ENCODE data around the gene PRKAR2B. TPM values are rescaled to one million over a fixed set of nuclear protein-coding genes. Genes with fewer than 3 reads are reported as not detected.

The PRKAR2B gene
- total RNA-seq, 1 donor from 2014 or later: 21.8 TPM

GRCh38 chr7:107109955-107110354 lies 65.5 kb downstream of the PRKAR2B start:
- Histone ChIP-seq H3K4me3 (no peak overlapping the region), H3K27ac (replicated peaks) (no peak overlapping the region), H3K4me1 (peaks cover 6% of the 10 kb centered on the region), H3K9me3 (replicated peaks) (no peaks in the 10 kb centered on the region), H3K27me3 (ENCODE audit: low read depth) (no peaks in the 10 kb centered on the region), H3K36me3 (no peaks in the 10 kb centered on the region)
- intact Hi-C loops (cut with micrococcal nuclease): no loop called here
- no peak for DNase-seq
- TF ChIP-seq CTCF (IDR thresholded peaks at IDR 0.05; ENCODE audit: borderline replicate concordance): no peak

GRCh38 chr7:107111196-107111595 lies 66.7 kb downstream of the PRKAR2B start:
- TF ChIP-seq CTCF (IDR thresholded peaks at IDR 0.05; ENCODE audit: borderline replicate concordance): no peak
- H3K27me3 ChIP-seq (ENCODE audit: low read depth): no peaks in the 10 kb centered on the region
- H3K4me1 ChIP-seq: peaks cover 7% of the 10 kb centered on the region
- H3K27ac ChIP-seq (replicated peaks): no peak overlapping the region
- no peaks in the 10 kb centered on the region for H3K36me3 ChIP-seq
- intact Hi-C loops (cut with micrococcal nuclease): no loop called here
- no peak overlapping the region for H3K4me3 ChIP-seq
- H3K9me3 ChIP-seq (replicated peaks): no peaks in the 10 kb centered on the region
- DNase-seq: no peak

GRCh38 chr7:107113866-107114265 lies 69.4 kb downstream of the PRKAR2B start:
- H3K27me3 ChIP-seq (ENCODE audit: low read depth): no peaks in the 10 kb centered on the region
- no peak overlapping the region for H3K4me3 ChIP-seq
- H3K4me1 ChIP-seq: peaks cover 30% of the 10 kb centered on the region
- DNase-seq: no peak
- no peak for TF ChIP-seq CTCF (IDR thresholded peaks at IDR 0.05; ENCODE audit: borderline replicate concordance)
- no peaks in the 10 kb centered on the region for H3K36me3 ChIP-seq
- intact Hi-C loops (cut with micrococcal nuclease): no loop called here
- no peak overlapping the region for H3K27ac ChIP-seq (replicated peaks)
- H3K9me3 ChIP-seq (replicated peaks): no peaks in the 10 kb centered on the region

GRCh38 chr7:107115114-107115513 lies 70.6 kb downstream of the PRKAR2B start:
- no peak for TF ChIP-seq CTCF (IDR thresholded peaks at IDR 0.05; ENCODE audit: borderline replicate concordance)
- Histone ChIP-seq H3K4me1 (peaks cover 35% of the 10 kb centered on the region), H3K36me3 (no peaks in the 10 kb centered on the region), H3K27ac (replicated peaks) (no peak overlapping the region), H3K4me3 (no peak overlapping the region), H3K9me3 (replicated peaks) (no peaks in the 10 kb centered on the region), H3K27me3 (ENCODE audit: low read depth) (no peaks in the 10 kb centered on the region)
- DNase-seq: no peak
- intact Hi-C loops (cut with micrococcal nuclease): no loop called here

- no peaks in the 10 kb centered on the region for H3K36me3 ChIP-seq
- H3K27me3 ChIP-seq (ENCODE audit: low read depth): no peaks in the 10 kb centered on the region
- DNase-seq: no peak
- H3K4me1 ChIP-seq: peaks cover 35% of the 10 kb centered on the region
- intact Hi-C loops (cut with micrococcal nuclease): no loop called here
- H3K27ac ChIP-seq (replicated peaks): no peak overlapping the region
- TF ChIP-seq CTCF (IDR thresholded peaks at IDR 0.05; ENCODE audit: borderline replicate concordance): no peak
- no peaks in the 10 kb centered on the region for H3K9me3 ChIP-seq (replicated peaks)
- H3K4me3 ChIP-seq: no peak overlapping the region
Measured at GRCh38 chr7:107115762-107116540, 71.4 kb downstream of the PRKAR2B start.

Data from left ventricle myocardium inferior (tissue), 1 donor.